Prostate gland (tissue), 2 donors: ENCODE results near the gene MYOCD.

Source experiments
- POLR2AphosphoS5 ChIP-seq: sonication (generic); formaldehyde crosslinking; IDR thresholded peaks from one replicate; pipeline ENCODE4 v1.6.1; 2017; ENCODE audit warnings: antibody characterized with exemption
- TF ChIP-seq, protein P1 (sequence below), 4 experiments: fragments of 200-600 bp in 2 of 4; fragments of 450-650 bp in 2 of 4; sonication (generic) in 2 of 4; IDR thresholded peaks; 1 replicate in 3 of 4; 2 replicates in 1 of 4; pipeline ENCODE4 v1.5.1; 2016 to 2019; ENCODE audit warnings: antibody characterized with exemption in 4 of 4, mild to moderate bottlenecking in 2 of 4, moderate library complexity in 2 of 4

DNA sequence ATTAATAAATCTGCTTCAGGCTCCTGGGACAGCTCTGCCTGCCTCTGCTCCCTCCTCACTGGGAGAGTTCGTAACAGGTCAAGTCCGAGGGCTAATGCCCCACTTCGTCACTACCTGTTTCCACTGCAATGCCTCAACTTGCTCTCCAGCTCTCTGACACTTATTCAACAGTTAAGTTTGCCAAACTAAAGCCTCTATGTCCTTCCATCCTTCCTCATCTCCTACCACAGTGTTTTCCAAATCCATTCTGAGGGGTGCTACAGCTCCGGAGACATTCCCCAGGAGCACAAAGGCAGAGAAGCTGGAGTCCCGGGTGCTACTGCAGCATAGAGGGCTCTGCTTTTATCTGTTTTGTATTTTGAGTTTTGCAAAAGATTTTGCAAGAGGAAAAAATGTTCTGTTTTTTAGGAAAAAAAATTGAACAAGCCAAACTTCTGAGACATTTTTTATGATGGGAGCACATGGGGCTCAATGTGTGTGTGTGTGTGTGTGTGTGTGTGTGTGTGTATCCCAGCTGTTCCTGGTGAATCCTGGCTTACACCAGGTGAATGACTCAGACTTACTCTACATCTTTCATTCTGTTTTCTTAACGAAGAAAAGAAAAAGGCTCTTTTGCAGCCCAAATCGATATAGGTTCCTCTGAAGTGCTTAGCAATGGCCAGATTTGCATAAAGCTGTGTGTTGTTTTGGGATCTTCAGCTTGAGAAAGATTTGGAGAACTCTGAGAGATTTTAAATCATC is 46.1 kb upstream of the MYOCD start:
- TF ChIP-seq, protein P1, sequence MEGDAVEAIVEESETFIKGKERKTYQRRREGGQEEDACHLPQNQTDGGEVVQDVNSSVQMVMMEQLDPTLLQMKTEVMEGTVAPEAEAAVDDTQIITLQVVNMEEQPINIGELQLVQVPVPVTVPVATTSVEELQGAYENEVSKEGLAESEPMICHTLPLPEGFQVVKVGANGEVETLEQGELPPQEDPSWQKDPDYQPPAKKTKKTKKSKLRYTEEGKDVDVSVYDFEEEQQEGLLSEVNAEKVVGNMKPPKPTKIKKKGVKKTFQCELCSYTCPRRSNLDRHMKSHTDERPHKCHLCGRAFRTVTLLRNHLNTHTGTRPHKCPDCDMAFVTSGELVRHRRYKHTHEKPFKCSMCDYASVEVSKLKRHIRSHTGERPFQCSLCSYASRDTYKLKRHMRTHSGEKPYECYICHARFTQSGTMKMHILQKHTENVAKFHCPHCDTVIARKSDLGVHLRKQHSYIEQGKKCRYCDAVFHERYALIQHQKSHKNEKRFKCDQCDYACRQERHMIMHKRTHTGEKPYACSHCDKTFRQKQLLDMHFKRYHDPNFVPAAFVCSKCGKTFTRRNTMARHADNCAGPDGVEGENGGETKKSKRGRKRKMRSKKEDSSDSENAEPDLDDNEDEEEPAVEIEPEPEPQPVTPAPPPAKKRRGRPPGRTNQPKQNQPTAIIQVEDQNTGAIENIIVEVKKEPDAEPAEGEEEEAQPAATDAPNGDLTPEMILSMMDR (IDR thresholded peaks at IDR 0.05): no peak
- TF ChIP-seq POLR2AphosphoS5: no peak
